ENCODE results near the gene ZNF19.

DNA sequence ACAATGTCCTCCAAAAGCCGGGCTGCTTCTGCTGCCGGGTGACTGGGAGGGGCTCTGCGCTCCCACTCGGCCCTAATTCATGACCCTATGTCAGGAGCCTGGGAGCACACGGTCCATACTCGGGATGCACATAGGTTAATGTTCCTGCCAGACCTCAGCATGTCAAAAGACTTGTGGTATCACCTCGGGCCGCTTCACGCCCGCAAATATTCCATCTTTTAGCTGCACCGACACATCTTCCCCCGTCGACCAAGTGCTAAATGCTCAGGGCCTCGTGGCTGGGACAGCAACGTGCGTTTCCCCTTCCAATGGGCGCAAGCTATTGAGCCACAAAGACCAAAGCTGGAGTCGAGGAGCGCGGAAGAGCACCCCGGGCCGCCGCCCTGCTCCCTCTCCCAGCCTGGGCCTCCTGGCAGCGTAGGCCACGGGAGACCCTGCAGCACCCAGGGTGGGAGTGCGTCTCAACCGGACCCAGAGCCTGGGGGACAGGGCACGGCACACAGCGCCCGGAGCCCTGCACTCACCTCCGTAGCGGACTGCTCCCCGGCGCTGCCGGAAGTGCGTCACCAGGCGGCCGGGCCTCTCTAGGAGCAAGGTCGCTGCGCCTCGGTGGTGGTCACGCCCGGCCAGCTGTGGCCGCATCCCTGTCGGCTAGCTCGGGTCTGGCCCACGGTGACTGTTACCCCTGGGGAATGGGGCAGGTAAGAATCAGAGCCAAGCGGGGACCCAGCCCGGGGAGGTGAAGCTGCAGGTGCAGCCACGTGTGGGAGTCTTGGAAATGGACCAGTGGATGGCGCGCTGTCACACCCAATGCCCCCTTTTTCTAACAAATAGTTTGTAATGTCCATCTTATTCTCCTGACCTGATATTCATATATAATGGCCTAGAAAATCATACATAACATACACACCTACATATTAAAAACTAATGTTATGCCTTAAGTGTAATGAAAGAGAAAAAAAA is 27.2 kb downstream of the ZNF19 start, which contains the start of gene ZNF23:
- TF ChIP-seq MAX (IDR thresholded peaks at IDR 0.05; ENCODE audit: low read depth, low read length), result peak; percentile 62; the same call in 1 of the 2 replicates
- TF ChIP-seq, protein P1, sequence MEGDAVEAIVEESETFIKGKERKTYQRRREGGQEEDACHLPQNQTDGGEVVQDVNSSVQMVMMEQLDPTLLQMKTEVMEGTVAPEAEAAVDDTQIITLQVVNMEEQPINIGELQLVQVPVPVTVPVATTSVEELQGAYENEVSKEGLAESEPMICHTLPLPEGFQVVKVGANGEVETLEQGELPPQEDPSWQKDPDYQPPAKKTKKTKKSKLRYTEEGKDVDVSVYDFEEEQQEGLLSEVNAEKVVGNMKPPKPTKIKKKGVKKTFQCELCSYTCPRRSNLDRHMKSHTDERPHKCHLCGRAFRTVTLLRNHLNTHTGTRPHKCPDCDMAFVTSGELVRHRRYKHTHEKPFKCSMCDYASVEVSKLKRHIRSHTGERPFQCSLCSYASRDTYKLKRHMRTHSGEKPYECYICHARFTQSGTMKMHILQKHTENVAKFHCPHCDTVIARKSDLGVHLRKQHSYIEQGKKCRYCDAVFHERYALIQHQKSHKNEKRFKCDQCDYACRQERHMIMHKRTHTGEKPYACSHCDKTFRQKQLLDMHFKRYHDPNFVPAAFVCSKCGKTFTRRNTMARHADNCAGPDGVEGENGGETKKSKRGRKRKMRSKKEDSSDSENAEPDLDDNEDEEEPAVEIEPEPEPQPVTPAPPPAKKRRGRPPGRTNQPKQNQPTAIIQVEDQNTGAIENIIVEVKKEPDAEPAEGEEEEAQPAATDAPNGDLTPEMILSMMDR (IDR thresholded peaks at IDR 0.05; ENCODE audit: low read depth, low read length), result no peak
